ENCODE results near the gene TMEM271. TPM values are rescaled to one million over a fixed set of nuclear protein-coding genes. Genes with fewer than 3 reads are reported as not detected.

Gene TMEM271
- total and polyA plus RNA-seq, 4 donors, result not detected

DNA sequence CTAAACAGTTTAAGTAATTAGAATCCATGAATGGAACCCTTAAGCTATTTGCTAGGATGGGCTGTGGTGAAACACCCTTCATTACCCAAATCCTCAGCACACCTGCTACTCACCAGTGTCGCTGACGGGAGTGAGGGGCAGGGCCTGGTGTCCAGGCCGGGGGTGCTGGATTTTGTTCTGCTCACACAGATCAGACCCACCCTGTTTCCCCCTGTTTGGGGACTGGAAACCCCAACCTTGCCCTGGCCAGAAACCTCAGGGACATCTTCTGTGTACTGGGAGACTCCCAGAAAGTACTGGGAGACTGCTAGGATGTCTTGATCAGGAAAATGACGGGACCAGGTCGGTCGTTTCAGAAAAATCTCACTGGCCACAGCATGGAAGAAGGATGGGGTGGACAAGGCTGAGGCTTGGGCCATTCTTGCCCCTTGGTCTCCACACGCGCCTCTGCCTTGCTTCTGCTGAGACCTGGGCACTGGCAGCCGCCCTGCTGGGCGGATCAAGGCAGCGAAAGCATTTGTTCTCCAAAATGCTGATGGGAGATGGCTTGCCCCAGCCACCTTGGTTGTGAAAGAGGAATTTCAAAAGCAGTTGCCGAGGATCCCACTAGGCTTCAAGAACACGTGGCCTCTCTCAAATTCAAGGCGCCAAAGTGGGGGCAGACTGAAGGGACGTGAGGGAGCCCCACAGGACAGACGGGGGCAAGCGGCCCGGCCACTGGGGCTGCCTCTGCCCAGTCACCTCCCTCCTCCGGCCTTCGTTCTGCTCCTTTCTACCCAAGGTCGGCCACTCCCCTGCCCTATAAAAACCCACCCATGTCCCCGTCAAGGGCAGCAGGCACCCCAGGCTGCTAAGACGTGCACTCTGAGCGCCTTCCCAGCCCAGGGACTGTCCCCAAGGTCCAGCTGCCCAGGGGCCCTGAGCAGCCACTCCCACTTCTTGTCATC is 25.8 kb upstream of the TMEM271 start:
- Histone ChIP-seq H3K27ac (ENCODE audit: low read depth in 1 of 2, low read length in 1 of 2) (no peak overlapping the region), H3K36me3 (ENCODE audit: control insufficient read depth in 4 of 4, insufficient read depth in 4 of 4, low read length in 4 of 4) (no peaks in the 10 kb centered on the region), H3K4me1 (ENCODE audit: control insufficient read depth in 5 of 5, insufficient read depth in 5 of 5, low read length in 5 of 5) (peaks cover 0 to 4% (median 0%) of the 10 kb centered on the region in 5 donors), H3K4me3 (no peak overlapping the region), H3K27me3 (ENCODE audit: control insufficient read depth in 3 of 3, insufficient read depth in 3 of 3, low read length in 2 of 3) (no peaks in the 10 kb centered on the region), H3K9me3 (ENCODE audit: control insufficient read depth in 4 of 4, insufficient read depth in 3 of 4, low read length in 3 of 4) (peaks cover 0 to 5% (median 0%) of the 10 kb centered on the region in 4 donors), H3K9ac (ENCODE audit: insufficient read depth in 1 of 2, low read length in 2 of 2) (no peak overlapping the region)
- 79 to 85% methylated on average over 24 of the region's 24 CpGs for WGBS, 2 donors
- ATAC-seq (ENCODE audit: insufficient read depth, low FRiP score), result no peak
- TF ChIP-seq, protein P1, sequence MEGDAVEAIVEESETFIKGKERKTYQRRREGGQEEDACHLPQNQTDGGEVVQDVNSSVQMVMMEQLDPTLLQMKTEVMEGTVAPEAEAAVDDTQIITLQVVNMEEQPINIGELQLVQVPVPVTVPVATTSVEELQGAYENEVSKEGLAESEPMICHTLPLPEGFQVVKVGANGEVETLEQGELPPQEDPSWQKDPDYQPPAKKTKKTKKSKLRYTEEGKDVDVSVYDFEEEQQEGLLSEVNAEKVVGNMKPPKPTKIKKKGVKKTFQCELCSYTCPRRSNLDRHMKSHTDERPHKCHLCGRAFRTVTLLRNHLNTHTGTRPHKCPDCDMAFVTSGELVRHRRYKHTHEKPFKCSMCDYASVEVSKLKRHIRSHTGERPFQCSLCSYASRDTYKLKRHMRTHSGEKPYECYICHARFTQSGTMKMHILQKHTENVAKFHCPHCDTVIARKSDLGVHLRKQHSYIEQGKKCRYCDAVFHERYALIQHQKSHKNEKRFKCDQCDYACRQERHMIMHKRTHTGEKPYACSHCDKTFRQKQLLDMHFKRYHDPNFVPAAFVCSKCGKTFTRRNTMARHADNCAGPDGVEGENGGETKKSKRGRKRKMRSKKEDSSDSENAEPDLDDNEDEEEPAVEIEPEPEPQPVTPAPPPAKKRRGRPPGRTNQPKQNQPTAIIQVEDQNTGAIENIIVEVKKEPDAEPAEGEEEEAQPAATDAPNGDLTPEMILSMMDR (IDR thresholded peaks at IDR 0.05; ENCODE audit: control extremely low read depth, extremely low read depth), result no peak
- DNase-seq, result no peak

DNA sequence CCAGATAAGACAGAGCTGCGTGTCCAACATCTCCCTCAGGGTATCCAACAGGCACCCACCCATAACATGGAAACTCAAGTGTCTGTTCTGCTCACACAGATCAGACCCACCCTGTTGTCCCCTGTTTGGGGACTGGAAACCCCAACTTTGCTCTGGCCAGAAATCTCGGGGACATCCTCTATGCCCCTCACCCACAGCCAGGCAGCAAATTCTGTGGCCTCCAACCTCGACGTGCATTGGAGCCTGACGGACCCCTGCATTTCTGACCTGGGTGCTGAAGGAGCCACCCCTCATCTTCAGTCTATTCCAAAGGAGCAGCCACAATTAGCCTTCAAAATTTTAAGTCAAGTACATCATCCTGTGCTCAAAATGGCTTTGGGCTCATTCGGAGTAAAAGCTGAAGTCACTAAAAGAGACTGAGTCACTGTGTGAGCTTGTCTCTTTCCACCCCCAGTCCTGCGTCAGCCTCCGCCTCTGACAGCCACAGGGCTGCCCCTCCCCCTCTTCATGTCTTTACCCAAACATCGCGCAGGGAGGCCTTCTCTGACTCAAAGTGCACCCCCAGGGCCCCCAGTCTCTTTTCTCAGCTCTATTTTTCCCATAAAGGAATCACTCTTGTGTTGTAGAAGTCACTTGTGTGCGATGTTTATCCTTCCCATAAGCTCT is 24.9 kb upstream of the TMEM271 start:
- Histone ChIP-seq H3K9me3 (ENCODE audit: control insufficient read depth in 4 of 4, insufficient read depth in 3 of 4, low read length in 3 of 4) (peaks cover 0 to 3% (median 0%) of the 10 kb centered on the region in 4 donors), H3K27ac (ENCODE audit: low read depth in 1 of 2, low read length in 1 of 2) (no peak overlapping the region), H3K4me3 (no peak overlapping the region), H3K36me3 (ENCODE audit: control insufficient read depth in 4 of 4, insufficient read depth in 4 of 4, low read length in 4 of 4) (no peaks in the 10 kb centered on the region), H3K9ac (ENCODE audit: insufficient read depth in 1 of 2, low read length in 2 of 2) (no peak overlapping the region), H3K4me1 (ENCODE audit: control insufficient read depth in 5 of 5, insufficient read depth in 5 of 5, low read length in 5 of 5) (peaks cover 0 to 4% (median 0%) of the 10 kb centered on the region in 5 donors), H3K27me3 (ENCODE audit: control insufficient read depth in 3 of 3, insufficient read depth in 3 of 3, low read length in 2 of 3) (no peaks in the 10 kb centered on the region)
- ATAC-seq (ENCODE audit: insufficient read depth, low FRiP score) (no peak), DNase-seq (no peak)
- 64 to 73% methylated on average over 11 of the region's 11 CpGs for WGBS, 2 donors
- TF ChIP-seq, protein P1 (IDR thresholded peaks at IDR 0.05; ENCODE audit: control extremely low read depth, extremely low read depth), result no peak

DNA sequence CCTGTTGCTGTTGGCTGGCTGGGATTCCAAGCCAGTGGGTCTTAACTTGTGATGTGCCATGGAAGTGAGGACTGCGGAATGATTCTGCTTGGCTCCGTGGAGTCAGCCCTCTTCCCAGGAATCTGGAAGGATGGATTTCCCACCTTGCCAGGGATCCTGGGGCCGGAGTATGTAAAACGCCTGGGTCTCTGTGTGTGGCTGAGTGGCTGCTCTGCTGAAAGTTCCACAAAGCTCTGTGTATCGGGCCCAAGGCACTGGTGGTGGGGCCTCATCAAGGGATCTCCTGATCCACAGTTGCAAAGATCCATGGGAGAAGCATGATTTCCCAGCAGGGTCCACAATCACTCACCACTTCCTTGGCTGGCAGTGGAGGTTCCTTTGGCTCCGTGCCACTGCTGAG is 24.1 kb upstream of the TMEM271 start:
- no peak overlapping the region for H3K27ac ChIP-seq (ENCODE audit: low read depth in 1 of 2, low read length in 1 of 2)
- WGBS, 2 donors, result 72 to 83% methylated on average over 6 of the region's 6 CpGs
- peaks cover 0 to 3% (median 0%) of the 10 kb centered on the region in 4 donors for H3K9me3 ChIP-seq (ENCODE audit: control insufficient read depth in 4 of 4, insufficient read depth in 3 of 4, low read length in 3 of 4)
- DNase-seq (peak in 1 of 3 donors; percentile 38), ATAC-seq (ENCODE audit: insufficient read depth, low FRiP score) (no peak)
- no peak overlapping the region for H3K9ac ChIP-seq (ENCODE audit: insufficient read depth in 1 of 2, low read length in 2 of 2)
- no peak overlapping the region for H3K4me3 ChIP-seq
- TF ChIP-seq, protein P1 (IDR thresholded peaks at IDR 0.05; ENCODE audit: control extremely low read depth, extremely low read depth), result no peak
- H3K27me3 ChIP-seq (ENCODE audit: control insufficient read depth in 3 of 3, insufficient read depth in 3 of 3, low read length in 2 of 3), result no peaks in the 10 kb centered on the region
- H3K4me1 ChIP-seq (ENCODE audit: control insufficient read depth in 5 of 5, insufficient read depth in 5 of 5, low read length in 5 of 5), result peaks cover 0 to 4% (median 0%) of the 10 kb centered on the region in 5 donors
- no peaks in the 10 kb centered on the region for H3K36me3 ChIP-seq (ENCODE audit: control insufficient read depth in 4 of 4, insufficient read depth in 4 of 4, low read length in 4 of 4)
